Measurements from ENCODE around the gene UNC5CL. TPM values are rescaled to one million over a fixed set of nuclear protein-coding genes. Genes with fewer than 3 reads are reported as not detected.

Gene UNC5CL
- total and polyA plus RNA-seq, 2 of the 8 experiments (the other 6 are each of a cell fraction or from before 2014, with no cell fraction given), result 1.3 to 1.7 TPM

DNA sequence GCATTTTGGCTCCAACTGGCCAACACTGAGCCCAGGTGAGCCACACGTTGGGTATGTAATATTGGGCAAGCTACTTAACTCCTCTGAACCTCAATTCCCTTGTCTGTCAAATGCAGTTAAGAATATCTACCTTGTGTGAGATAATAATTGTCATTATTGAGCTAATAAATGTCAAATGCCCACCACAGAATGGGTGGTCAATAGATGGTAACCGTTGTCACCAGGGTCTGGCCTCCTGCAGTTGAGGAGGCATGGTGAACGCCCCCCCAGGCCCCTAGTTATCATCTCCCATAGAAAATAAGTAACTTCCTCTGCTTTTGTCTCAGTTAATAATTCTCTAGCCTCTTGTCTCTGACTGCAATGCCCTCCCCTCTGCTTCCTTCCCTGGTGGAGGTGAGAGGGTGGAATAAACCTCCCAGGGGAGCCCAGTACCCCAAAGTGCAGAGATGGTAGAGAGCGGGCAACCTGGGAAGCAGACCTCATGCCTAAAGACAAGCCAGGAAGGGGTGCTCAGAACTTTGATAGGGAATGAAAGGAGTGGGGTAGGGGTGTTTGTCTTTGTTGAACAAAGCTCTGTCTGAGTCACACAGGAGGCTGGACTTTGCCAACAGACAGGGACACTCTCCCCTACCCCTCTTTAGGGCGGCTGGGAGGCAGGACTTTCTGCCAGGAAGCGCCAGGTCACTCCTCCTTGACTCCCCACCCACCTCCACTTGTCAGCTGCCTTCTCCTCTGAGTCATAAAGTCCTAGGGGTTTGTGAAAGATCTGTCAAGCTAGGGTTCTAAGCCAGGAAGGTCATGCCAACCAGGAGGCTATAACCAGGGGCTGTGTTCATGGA, 1.3 kb upstream of the UNC5CL start (continued):
- TF ChIP-seq POLR2A (IDR thresholded peaks at IDR 0.05; ENCODE audit: control extremely low read depth in 1 of 2, low read depth in 2 of 2, low read length in 2 of 2) (no peak), CHD2 (IDR thresholded peaks at IDR 0.05; ENCODE audit: low read length) (no peak)
- TF ChIP-seq, protein P1, sequence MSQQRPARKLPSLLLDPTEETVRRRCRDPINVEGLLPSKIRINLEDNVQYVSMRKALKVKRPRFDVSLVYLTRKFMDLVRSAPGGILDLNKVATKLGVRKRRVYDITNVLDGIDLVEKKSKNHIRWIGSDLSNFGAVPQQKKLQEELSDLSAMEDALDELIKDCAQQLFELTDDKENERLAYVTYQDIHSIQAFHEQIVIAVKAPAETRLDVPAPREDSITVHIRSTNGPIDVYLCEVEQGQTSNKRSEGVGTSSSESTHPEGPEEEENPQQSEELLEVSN (IDR thresholded peaks at IDR 0.05), result no peak

Measured in H1 (cell line).